GM23338 (cell line): ENCODE results near the gene GTF3C2. TPM values are rescaled to one million over a fixed set of nuclear protein-coding genes. Genes with fewer than 3 reads are reported as not detected.
A peak's percentile ranks its signal among the peaks of the same experiment; 100 is the strongest.

Experiments used
- ATAC-seq: fragments of 200-7000 bp; cut with Tn5 transposase; 3 replicates; pipeline ENCODE4 v1.9.1; 2020
- DNase-seq: peaks from one replicate; pipeline ENCODE4 v3.0.0-alpha.2; 2015; ENCODE audit warnings: low spot score
- H2AFZ ChIP-seq: fragments of 200-600 bp; sonication (generic); 2 replicates; pipeline ENCODE4 v1.8.0; 2016; ENCODE audit warnings: antibody characterized with exemption, mild to moderate bottlenecking, moderate library complexity
- H3F3A ChIP-seq: fragments of 200-600 bp; sonication (generic); replicated peaks from 2 replicates; pipeline ENCODE4 v1.8.0; 2017; ENCODE audit warnings: antibody characterized with exemption, mixed run types, low read depth
- H3K27ac ChIP-seq: fragments of 200-600 bp; sonication (generic); 2 replicates; pipeline ENCODE4 v1.6.1; 2016; ENCODE audit warnings: low read depth
- H3K27me3 ChIP-seq: fragments of 200-600 bp; sonication (generic); 2 replicates; pipeline ENCODE4 v1.8.0; 2016; ENCODE audit warnings: mild to moderate bottlenecking, mixed run types, moderate library complexity; ENCODE audit not compliant: insufficient read depth
- H3K36me3 ChIP-seq: fragments of 200-600 bp; sonication (generic); 2 replicates; pipeline ENCODE4 v1.8.0; 2016; ENCODE audit warnings: mild to moderate bottlenecking; ENCODE audit not compliant: insufficient read depth
- H3K4me1 ChIP-seq: fragments of 200-600 bp; sonication (generic); 2 replicates; pipeline ENCODE4 v1.8.0; 2016; ENCODE audit warnings: mild to moderate bottlenecking, moderate library complexity; ENCODE audit not compliant: insufficient read depth
- H3K4me2 ChIP-seq: fragments of 200-600 bp; sonication (generic); 2 replicates; pipeline ENCODE4 v1.7.1; 2017; ENCODE audit warnings: mixed run types
- H3K4me3 ChIP-seq: fragments of 200-600 bp; sonication (generic); 2 replicates; pipeline ENCODE4 v1.6.1; 2016; ENCODE audit warnings: mixed run types
- H3K79me2 ChIP-seq: fragments of 200-600 bp; sonication (generic); replicated peaks from 2 replicates; pipeline ENCODE4 v1.8.0; 2017; ENCODE audit warnings: mild to moderate bottlenecking; ENCODE audit not compliant: insufficient read depth
- H3K9me2 ChIP-seq: fragments of 200-600 bp; sonication (generic); 2 replicates; pipeline ENCODE4 v1.8.0; 2017; ENCODE audit not compliant: insufficient read depth
- H4K20me1 ChIP-seq: fragments of 200-600 bp; sonication (generic); replicated peaks from 2 replicates; pipeline ENCODE4 v1.8.0; 2017; ENCODE audit warnings: mild to moderate bottlenecking; ENCODE audit not compliant: insufficient read depth
- H3K27ac Mint-ChIP-seq: 2 replicates; pipeline ENCODE4 v1.8.0; 2020; ENCODE audit warnings: inconsistent platforms, mild to moderate bottlenecking, moderate library complexity, mixed read lengths
- H3K27me3 Mint-ChIP-seq: 3 replicates; pipeline ENCODE4 v1.8.0; 2022; ENCODE audit warnings: low read depth, mild to moderate bottlenecking, moderate library complexity, mixed read lengths, inconsistent platforms; ENCODE audit not compliant: insufficient read depth, poor library complexity
- H3K36me3 Mint-ChIP-seq: 3 replicates; pipeline ENCODE4 v1.8.0; 2021; ENCODE audit warnings: low read depth, mild to moderate bottlenecking, inconsistent platforms, moderate library complexity, mixed read lengths
- H3K4me1 Mint-ChIP-seq: 3 replicates; pipeline ENCODE4 v1.8.0; 2020; ENCODE audit warnings: mild to moderate bottlenecking, inconsistent platforms, mixed read lengths
- H3K4me3 Mint-ChIP-seq: 3 replicates; pipeline ENCODE4 v1.8.0; 2021; ENCODE audit warnings: moderate library complexity, mild to moderate bottlenecking, inconsistent platforms, mixed read lengths
- H3K9me3 Mint-ChIP-seq: 3 replicates; pipeline ENCODE4 v1.8.0; 2020; ENCODE audit warnings: moderate library complexity, mild to moderate bottlenecking, inconsistent platforms, mixed read lengths
- CREB1 ChIP-seq: fragments of 250-450 bp; sonication (Bioruptor Pico); IDR thresholded peaks from 2 replicates; pipeline ENCODE4 v1.5.0; 2020; ENCODE audit warnings: low read depth, mild to moderate bottlenecking, moderate library complexity
- EZH2 ChIP-seq: fragments of 200-600 bp; sonication (generic); IDR thresholded peaks from one replicate; pipeline ENCODE4 v1.8.0; 2017; ENCODE audit warnings: antibody characterized with exemption, mild to moderate bottlenecking, low read depth; ENCODE audit not compliant: unreplicated experiment
- EZH2phosphoT487 ChIP-seq: fragments of 200-600 bp; sonication (generic); IDR thresholded peaks from one replicate; pipeline ENCODE4 v1.8.1; 2018; ENCODE audit warnings: antibody characterized with exemption; ENCODE audit not compliant: unreplicated experiment
- POLR2AphosphoS5 ChIP-seq: IDR thresholded peaks from 2 replicates; pipeline ENCODE4 v1.6.1; 2016; ENCODE audit warnings: antibody characterized with exemption, low read depth
- polyA plus RNA-seq: library from polyadenylated mRNA; unstranded; fragments of >200 nt; fragmentation: Nextera tagmentation; extraction: Ambion mirVana; gene quantifications from 2 replicates; pipeline ENCODE4 v1.2.1, GENCODE V29; 2016
- total RNA-seq: library from RNA; depleted of rRNA; stranded (reverse); fragments of >200 nt; shearing (Covaris generic); gene quantifications from 2 replicates; pipeline ENCODE4 v1.2.3, GENCODE V29; 2014
- TF ChIP-seq, protein P1 (sequence below): IDR thresholded peaks from 2 replicates; pipeline ENCODE4 v1.6.1; 2016; ENCODE audit warnings: antibody characterized with exemption
- TF ChIP-seq, protein P2 (sequence below): IDR thresholded peaks from one replicate; pipeline ENCODE4 v1.6.1; 2018; ENCODE audit warnings: antibody characterized with exemption; ENCODE audit not compliant: unreplicated experiment

Gene GTF3C2
- total and polyA plus RNA-seq, 2 experiments from 2014 or later, result 69.1 to 118 TPM

- H3K36me3 Mint-ChIP-seq, result peaks cover 24% of the 10 kb centered on the region
- peak within 1 kb of the TSS; percentile 98 for H3K4me3 Mint-ChIP-seq
- H3K9me3 Mint-ChIP-seq, result no peaks in the 10 kb centered on the region
- H3K27ac Mint-ChIP-seq, result peak within 1 kb of the TSS; percentile 99
- H3K36me3 ChIP-seq, result peaks cover 10% of the 10 kb centered on the region
- no peaks in the 10 kb centered on the region for H4K20me1 ChIP-seq
- peak within 1 kb of the TSS; percentile 99 for H2AFZ ChIP-seq
- H3K4me2 ChIP-seq, result peak within 1 kb of the TSS; percentile 99
- H3K4me1 Mint-ChIP-seq, result peaks cover 10% of the 10 kb centered on the region
- peak within 1 kb of the TSS; percentile 95 for H3K27ac ChIP-seq
- peaks cover 4% of the 10 kb centered on the region for H3K27me3 Mint-ChIP-seq
- H3K4me3 ChIP-seq, result peak within 1 kb of the TSS; percentile 99
- peaks cover 14% of the 10 kb centered on the region for H3K4me1 ChIP-seq
- H3K9me2 ChIP-seq, result no peaks in the 10 kb centered on the region
- peaks cover 21% of the 10 kb centered on the region; the same call in 1 of the 2 replicates for H3F3A ChIP-seq
- peak; percentile 91 for ATAC-seq
- peak; percentile 98 for DNase-seq
- peaks cover 5% of the 10 kb centered on the region for H3K79me2 ChIP-seq
- TF ChIP-seq CREB1 (CRISPR knock-in tag) (peak; percentile 56), POLR2AphosphoS5 (peak; percentile 98), EZH2phosphoT487 (no peak)
- TF ChIP-seq, protein P1, sequence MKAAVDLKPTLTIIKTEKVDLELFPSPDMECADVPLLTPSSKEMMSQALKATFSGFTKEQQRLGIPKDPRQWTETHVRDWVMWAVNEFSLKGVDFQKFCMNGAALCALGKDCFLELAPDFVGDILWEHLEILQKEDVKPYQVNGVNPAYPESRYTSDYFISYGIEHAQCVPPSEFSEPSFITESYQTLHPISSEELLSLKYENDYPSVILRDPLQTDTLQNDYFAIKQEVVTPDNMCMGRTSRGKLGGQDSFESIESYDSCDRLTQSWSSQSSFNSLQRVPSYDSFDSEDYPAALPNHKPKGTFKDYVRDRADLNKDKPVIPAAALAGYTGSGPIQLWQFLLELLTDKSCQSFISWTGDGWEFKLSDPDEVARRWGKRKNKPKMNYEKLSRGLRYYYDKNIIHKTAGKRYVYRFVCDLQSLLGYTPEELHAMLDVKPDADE, result peak; percentile 77
- no peaks in the 10 kb centered on the region for H3K27me3 ChIP-seq
Observed at GRCh38 chr2:27322766-27323595, 33.6 kb downstream of the GTF3C2 start, which contains the start of gene MPV17. TSS of gene MPV17 (minus strand) at chr2:27323097. CDS start at chr2:27322517, 580 bp downstream.

- ATAC-seq (peak; percentile 2; the same call in 2 of the 3 replicates), DNase-seq (peak; percentile 26)
- Mint-ChIP-seq H3K36me3 (peaks cover 19% of the 10 kb centered on the region), H3K9me3 (no peaks in the 10 kb centered on the region), H3K4me3 (peak overlapping the region; percentile 98), H3K27me3 (peaks cover 4% of the 10 kb centered on the region), H3K27ac (peak overlapping the region; percentile 99), H3K4me1 (peaks cover 10% of the 10 kb centered on the region)
- H3K27ac ChIP-seq, result peak overlapping the region; percentile 90
- TF ChIP-seq, protein P1, result no peak
- no peak for TF ChIP-seq EZH2
- TF ChIP-seq, protein P2, sequence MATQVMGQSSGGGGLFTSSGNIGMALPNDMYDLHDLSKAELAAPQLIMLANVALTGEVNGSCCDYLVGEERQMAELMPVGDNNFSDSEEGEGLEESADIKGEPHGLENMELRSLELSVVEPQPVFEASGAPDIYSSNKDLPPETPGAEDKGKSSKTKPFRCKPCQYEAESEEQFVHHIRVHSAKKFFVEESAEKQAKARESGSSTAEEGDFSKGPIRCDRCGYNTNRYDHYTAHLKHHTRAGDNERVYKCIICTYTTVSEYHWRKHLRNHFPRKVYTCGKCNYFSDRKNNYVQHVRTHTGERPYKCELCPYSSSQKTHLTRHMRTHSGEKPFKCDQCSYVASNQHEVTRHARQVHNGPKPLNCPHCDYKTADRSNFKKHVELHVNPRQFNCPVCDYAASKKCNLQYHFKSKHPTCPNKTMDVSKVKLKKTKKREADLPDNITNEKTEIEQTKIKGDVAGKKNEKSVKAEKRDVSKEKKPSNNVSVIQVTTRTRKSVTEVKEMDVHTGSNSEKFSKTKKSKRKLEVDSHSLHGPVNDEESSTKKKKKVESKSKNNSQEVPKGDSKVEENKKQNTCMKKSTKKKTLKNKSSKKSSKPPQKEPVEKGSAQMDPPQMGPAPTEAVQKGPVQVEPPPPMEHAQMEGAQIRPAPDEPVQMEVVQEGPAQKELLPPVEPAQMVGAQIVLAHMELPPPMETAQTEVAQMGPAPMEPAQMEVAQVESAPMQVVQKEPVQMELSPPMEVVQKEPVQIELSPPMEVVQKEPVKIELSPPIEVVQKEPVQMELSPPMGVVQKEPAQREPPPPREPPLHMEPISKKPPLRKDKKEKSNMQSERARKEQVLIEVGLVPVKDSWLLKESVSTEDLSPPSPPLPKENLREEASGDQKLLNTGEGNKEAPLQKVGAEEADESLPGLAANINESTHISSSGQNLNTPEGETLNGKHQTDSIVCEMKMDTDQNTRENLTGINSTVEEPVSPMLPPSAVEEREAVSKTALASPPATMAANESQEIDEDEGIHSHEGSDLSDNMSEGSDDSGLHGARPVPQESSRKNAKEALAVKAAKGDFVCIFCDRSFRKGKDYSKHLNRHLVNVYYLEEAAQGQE, result no peak
- peak overlapping the region; percentile 99; the same call in 1 of the 2 replicates for H2AFZ ChIP-seq
- H4K20me1 ChIP-seq, result no peaks in the 10 kb centered on the region
- no peaks in the 10 kb centered on the region for H3K9me2 ChIP-seq
- no peaks in the 10 kb centered on the region for H3K27me3 ChIP-seq
- H3K4me2 ChIP-seq, result peak overlapping the region; percentile 99
- peak overlapping the region; percentile 99 for H3K4me3 ChIP-seq
- peaks cover 21% of the 10 kb centered on the region; the same call in 1 of the 2 replicates for H3F3A ChIP-seq
- H3K4me1 ChIP-seq, result peaks cover 14% of the 10 kb centered on the region
- peaks cover 5% of the 10 kb centered on the region for H3K79me2 ChIP-seq
- peaks cover 5% of the 10 kb centered on the region; the same call in 1 of the 2 replicates for H3K36me3 ChIP-seq
Observed at GRCh38 chr2:27322301-27322765, 34.2 kb downstream of the GTF3C2 start.
